RWPE1 (cell line): Measurements from ENCODE around the gene TRAF3.

Source experiments
- CTCF ChIA-PET: fragments of 350-600 bp; sonication (Branson Sonifier 250); formaldehyde crosslinking; extraction: SDS; loops from one replicate; lab custom pipeline; 2021; lab: Yijun Ruan, JAX
- POLR2A ChIA-PET: fragments of 400-600 bp; formaldehyde crosslinking; extraction: SDS; loops from one replicate; lab custom pipeline; 2020; ENCODE audit warnings: antibody characterized with exemption; ENCODE audit not compliant: low non-redundant PET; lab: Yijun Ruan, JAX
- DNase-seq: peaks from one replicate; pipeline ENCODE4 v3.0.0; 2012; ENCODE audit warnings: low spot score
- H3K27ac ChIP-seq: fragments of 450-650 bp; 2 replicates; pipeline ENCODE4 v1.5.1; 2017
- CTCF ChIP-seq: fragments of 450-650 bp; conservative IDR thresholded peaks from 2 replicates; pipeline ENCODE4 v1.5.1; 2017; ENCODE audit warnings: low read depth, mild to moderate bottlenecking

TRAF3 gene

GRCh38 chr14:102922490-102923200, 145.4 kb downstream of the TRAF3 start, which contains the start of gene AMN:
AMN (plus strand) TSS chr14:102922663; CDS start chr14:102922689, 26 bp downstream.
- H3K27ac ChIP-seq, result no peak within 1 kb of the TSS
- no peak for DNase-seq
- POLR2A ChIA-PET, result no interaction called here
- CTCF ChIA-PET, result no interaction called here
- no peak for TF ChIP-seq CTCF

GRCh38 chr14:102923201-102923924, 146.1 kb downstream of the TRAF3 start:
- H3K27ac ChIP-seq, result no peak overlapping the region
- ChIA-PET POLR2A (no interaction called here), CTCF (interaction anchor here (0.6 kb wide), 1 partner anchor 188 kb away, joined by 3 read pairs; no protein-coding TSS in a partner anchor)
- TF ChIP-seq CTCF, result no peak
- DNase-seq, result no peak

DNA sequence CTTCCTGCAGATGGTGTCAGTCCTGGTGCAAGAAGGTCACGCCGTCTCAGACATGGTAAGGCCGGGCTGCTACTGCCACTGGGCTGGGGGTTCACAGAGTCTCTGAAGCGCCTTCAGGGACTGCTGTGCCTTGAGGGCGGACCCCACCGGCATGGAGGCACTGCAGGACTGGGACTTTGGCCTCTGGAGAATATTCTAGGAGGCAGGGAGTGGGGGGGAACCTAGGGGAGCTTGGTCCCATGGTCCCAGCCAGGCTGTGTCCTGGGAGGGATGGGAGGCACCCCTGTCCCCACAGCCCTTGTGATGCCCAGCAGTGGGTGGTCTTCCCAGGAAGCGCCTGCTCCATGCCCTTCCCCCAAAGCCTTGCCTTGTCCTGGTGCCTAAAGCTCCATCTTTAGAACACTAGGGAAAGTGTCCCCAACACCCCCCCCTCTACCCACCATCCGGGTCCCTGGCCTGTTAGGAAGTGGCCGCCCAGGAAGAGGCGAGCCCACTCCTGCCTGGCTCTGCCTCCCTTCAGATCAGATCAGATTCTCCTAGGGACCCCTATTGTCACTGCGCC, 146.8 kb downstream of the TRAF3 start:
- no peak for DNase-seq
- ChIA-PET CTCF (interaction anchor here (0.6 kb wide), 2 partner anchors 189 to 580 kb away, joined by 3 read pairs; no protein-coding TSS in a partner anchor), POLR2A (no interaction called here)
- H3K27ac ChIP-seq, result no peak overlapping the region
- TF ChIP-seq CTCF, result no peak

- no peak for DNase-seq
- ChIA-PET POLR2A (no interaction called here), CTCF (interaction anchor here (0.6 to 1.1 kb wide), 2 partner anchors 15 to 581 kb away, joined by 3 read pairs; no protein-coding TSS in a partner anchor)
- H3K27ac ChIP-seq, result no peak overlapping the region
- TF ChIP-seq CTCF, result no peak
Measured at GRCh38 chr14:102924632-102925588, 147.7 kb downstream of the TRAF3 start.

GRCh38 chr14:102925646-102926045, 148.4 kb downstream of the TRAF3 start:
- ChIA-PET POLR2A (no interaction called here), CTCF (interaction anchor here (1.1 kb wide), 1 partner anchor 15 kb away, joined by 3 read pairs; no protein-coding TSS in a partner anchor)
- H3K27ac ChIP-seq, result no peak overlapping the region
- TF ChIP-seq CTCF, result no peak
- DNase-seq, result no peak
